ENCODE results near the gene LRRC4C. TPM values are rescaled to one million over a fixed set of nuclear protein-coding genes. Genes with fewer than 3 reads are reported as not detected.

Gene LRRC4C
- polyA plus RNA-seq, 1 experiment: not detected

GRCh38 chr11:40246983-40247382, 1212.5 kb downstream of the LRRC4C start:
- Histone ChIP-seq H3K36me3 (ENCODE audit: control insufficient read depth, insufficient read depth, low read length) (no peaks in the 10 kb centered on the region), H3K27me3 (ENCODE audit: control insufficient read depth, insufficient read depth, low read length) (no peaks in the 10 kb centered on the region), H3K4me3 (ENCODE audit: low read depth, low read length) (no peak overlapping the region)
- DNase-seq (ENCODE audit: low read depth): no peak
- TF ChIP-seq, protein P1, sequence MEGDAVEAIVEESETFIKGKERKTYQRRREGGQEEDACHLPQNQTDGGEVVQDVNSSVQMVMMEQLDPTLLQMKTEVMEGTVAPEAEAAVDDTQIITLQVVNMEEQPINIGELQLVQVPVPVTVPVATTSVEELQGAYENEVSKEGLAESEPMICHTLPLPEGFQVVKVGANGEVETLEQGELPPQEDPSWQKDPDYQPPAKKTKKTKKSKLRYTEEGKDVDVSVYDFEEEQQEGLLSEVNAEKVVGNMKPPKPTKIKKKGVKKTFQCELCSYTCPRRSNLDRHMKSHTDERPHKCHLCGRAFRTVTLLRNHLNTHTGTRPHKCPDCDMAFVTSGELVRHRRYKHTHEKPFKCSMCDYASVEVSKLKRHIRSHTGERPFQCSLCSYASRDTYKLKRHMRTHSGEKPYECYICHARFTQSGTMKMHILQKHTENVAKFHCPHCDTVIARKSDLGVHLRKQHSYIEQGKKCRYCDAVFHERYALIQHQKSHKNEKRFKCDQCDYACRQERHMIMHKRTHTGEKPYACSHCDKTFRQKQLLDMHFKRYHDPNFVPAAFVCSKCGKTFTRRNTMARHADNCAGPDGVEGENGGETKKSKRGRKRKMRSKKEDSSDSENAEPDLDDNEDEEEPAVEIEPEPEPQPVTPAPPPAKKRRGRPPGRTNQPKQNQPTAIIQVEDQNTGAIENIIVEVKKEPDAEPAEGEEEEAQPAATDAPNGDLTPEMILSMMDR (IDR thresholded peaks at IDR 0.05; ENCODE audit: insufficient read depth, low read depth, low read length): no peak
- ChIA-PET POLR2A (no interaction called here), CTCF (no interaction called here)

DNA sequence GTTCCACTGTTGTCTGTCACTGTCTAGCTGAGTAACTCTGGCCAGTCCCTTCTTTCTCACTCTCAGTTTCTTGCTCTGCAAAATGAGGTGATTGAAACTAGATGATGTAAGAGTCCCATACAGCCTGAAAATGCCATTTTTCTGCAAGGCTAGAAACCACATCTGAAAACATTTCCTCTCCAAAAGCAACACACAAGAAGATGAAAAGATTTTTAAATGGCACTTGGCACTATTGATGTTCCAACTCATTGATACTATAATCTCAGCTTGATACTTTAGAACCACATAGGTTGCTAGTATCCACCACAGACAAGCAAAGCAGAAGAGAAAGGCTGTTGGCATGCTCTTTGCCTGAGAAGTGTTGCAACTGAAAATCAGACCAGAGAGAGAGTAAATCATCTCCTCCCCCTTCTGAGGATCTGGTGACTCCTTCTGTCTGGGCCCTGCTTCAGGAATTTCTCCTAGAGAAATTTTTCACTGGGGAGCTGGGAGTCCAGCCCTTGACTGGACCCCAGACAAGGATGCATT, 1217.9 kb downstream of the LRRC4C start:
- Histone ChIP-seq H3K27me3 (ENCODE audit: control insufficient read depth, insufficient read depth, low read length) (no peaks in the 10 kb centered on the region), H3K36me3 (ENCODE audit: control insufficient read depth, insufficient read depth, low read length) (no peaks in the 10 kb centered on the region), H3K4me3 (ENCODE audit: low read depth, low read length) (no peak overlapping the region)
- no peak for DNase-seq (ENCODE audit: low read depth)
- ChIA-PET CTCF (no interaction called here), POLR2A (no interaction called here)
- TF ChIP-seq, protein P1 (IDR thresholded peaks at IDR 0.05; ENCODE audit: insufficient read depth, low read depth, low read length): no peak

- TF ChIP-seq, protein P1 (IDR thresholded peaks at IDR 0.05; ENCODE audit: insufficient read depth, low read depth, low read length): no peak
- H3K36me3 ChIP-seq (ENCODE audit: control insufficient read depth, insufficient read depth, low read length): no peaks in the 10 kb centered on the region
- no peak overlapping the region for H3K4me3 ChIP-seq (ENCODE audit: low read depth, low read length)
- no peak for DNase-seq (ENCODE audit: low read depth)
- no peaks in the 10 kb centered on the region for H3K27me3 ChIP-seq (ENCODE audit: control insufficient read depth, insufficient read depth, low read length)
- ChIA-PET POLR2A (no interaction called here), CTCF (no interaction called here)
Measured at GRCh38 chr11:40240284-40240683, 1219.2 kb downstream of the LRRC4C start.

GRCh38 chr11:40236526-40236925, 1222.9 kb downstream of the LRRC4C start:
- no peaks in the 10 kb centered on the region for H3K36me3 ChIP-seq (ENCODE audit: control insufficient read depth, insufficient read depth, low read length)
- H3K4me3 ChIP-seq (ENCODE audit: low read depth, low read length): no peak overlapping the region
- TF ChIP-seq, protein P1 (IDR thresholded peaks at IDR 0.05; ENCODE audit: insufficient read depth, low read depth, low read length): no peak
- no peaks in the 10 kb centered on the region for H3K27me3 ChIP-seq (ENCODE audit: control insufficient read depth, insufficient read depth, low read length)
- ChIA-PET CTCF (interaction anchor here (0.8 kb wide), 1 partner anchor 20 kb away, joined by 3 read pairs; no protein-coding TSS in a partner anchor), POLR2A (no interaction called here)
- DNase-seq (ENCODE audit: low read depth): no peak

GRCh38 chr11:40235841-40236240, 1223.6 kb downstream of the LRRC4C start:
- POLR2A ChIA-PET: no interaction called here
- CTCF ChIA-PET: interaction anchor here (0.8 kb wide), 1 partner anchor 19 kb away, joined by 3 read pairs; no protein-coding TSS in a partner anchor
- Histone ChIP-seq H3K27me3 (ENCODE audit: control insufficient read depth, insufficient read depth, low read length) (no peaks in the 10 kb centered on the region), H3K4me3 (ENCODE audit: low read depth, low read length) (no peak overlapping the region), H3K36me3 (ENCODE audit: control insufficient read depth, insufficient read depth, low read length) (no peaks in the 10 kb centered on the region)
- no peak for DNase-seq (ENCODE audit: low read depth)
- TF ChIP-seq, protein P1 (IDR thresholded peaks at IDR 0.05; ENCODE audit: insufficient read depth, low read depth, low read length): no peak

Measured in BJ (cell line).